Gastrocnemius medialis (tissue), 4 donors: Measurements from ENCODE around the gene PPARG.

Experiments used
- CTCF ChIP-seq, 5 experiments: fragments of 450-650 bp in 3 of 5; fragments of 200-600 bp in 2 of 5; sonication (generic) in 2 of 5; IDR thresholded peaks in 4 of 5; conservative IDR thresholded peaks in 1 of 5; 1 replicate in 4 of 5; 2 replicates in 1 of 5; pipeline ENCODE4 v1.5.1; 2016 to 2019; ENCODE audit warnings: antibody characterized with exemption in 5 of 5, mild to moderate bottlenecking in 3 of 5, moderate library complexity in 3 of 5
- POLR2A ChIP-seq, 2 donors: fragments of 450-650 bp; IDR thresholded peaks; one replicate each; pipeline ENCODE4 v1.6.1; 2017; ENCODE audit warnings: antibody characterized with exemption in 2 of 2, mild to moderate bottlenecking in 2 of 2, moderate library complexity in 2 of 2

GRCh38 chr3:12356175-12356574 is 67.3 kb downstream of the PPARG start:
- TF ChIP-seq CTCF (IDR thresholded peaks at IDR 0.05 in 4 of 5, conservative IDR thresholded peaks at IDR 0.05 in 1 of 5) = no peak
- TF ChIP-seq POLR2A (IDR thresholded peaks at IDR 0.05) = no peak
